ENCODE measurements around the gene ZNF490.
"Not testable (repeated sequence)": the region's sequence is repeated elsewhere in the genome, so short reads cannot be mapped to it uniquely, and the experiment has no call there.

The ZNF490 gene

DNA sequence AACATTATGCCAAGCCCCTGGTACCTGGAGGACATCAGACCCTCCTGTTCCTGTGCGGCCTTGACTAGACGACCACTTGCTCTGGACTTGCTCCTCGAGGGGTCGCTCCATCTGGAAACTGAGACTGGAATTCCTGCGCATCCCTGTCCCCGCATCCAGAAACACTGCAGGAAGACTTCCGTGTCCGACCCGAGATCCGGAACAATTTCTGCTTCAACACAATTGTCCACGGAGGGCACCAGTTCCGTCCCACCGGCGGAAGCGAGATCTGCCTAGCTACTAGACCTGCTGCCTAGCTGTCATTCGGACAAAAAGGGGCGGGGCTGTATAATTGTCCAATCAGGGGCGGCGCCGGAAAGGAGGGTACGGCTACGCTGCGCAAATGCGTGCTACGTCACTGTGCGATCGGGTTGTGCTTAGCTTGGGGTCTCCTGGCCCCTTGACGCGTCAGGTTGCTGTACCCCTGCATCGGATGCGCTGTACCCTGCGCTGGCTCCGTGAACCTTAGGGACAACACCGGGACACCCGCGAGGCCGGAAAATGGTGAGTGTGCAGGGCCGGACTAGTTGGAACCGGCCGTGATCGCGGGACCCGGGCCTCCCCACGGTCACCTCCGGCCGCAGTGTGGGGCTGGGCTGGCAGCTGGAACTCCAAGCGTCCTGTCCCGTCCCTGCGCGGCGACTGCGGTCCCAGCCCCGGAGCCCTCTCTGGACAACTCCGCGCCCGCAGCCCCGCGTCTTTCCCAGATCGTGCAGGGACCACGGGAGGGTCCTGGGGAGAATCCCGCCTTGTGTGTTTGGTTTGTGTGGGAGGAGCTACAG lies at the start of gene ZNF490, which contains the start of gene ZNF791:
Gene ZNF490 (minus strand): TSS at position 274 of the 821 bp plus-strand sequence. CDS start 133 bp downstream, at position 141.
Gene ZNF791 (plus strand): TSS at position 381 of the 821 bp plus-strand sequence. CDS start 160 bp downstream, at position 541.
- in situ Hi-C loops (cut with HindIII; ENCODE audit: low pct_ligation_motif_present, low pct_unique_long_range_greater_than_20kb, low sequenced_read_pairs): no loop called here
- peak; percentile 95 for DNase-seq

DNA sequence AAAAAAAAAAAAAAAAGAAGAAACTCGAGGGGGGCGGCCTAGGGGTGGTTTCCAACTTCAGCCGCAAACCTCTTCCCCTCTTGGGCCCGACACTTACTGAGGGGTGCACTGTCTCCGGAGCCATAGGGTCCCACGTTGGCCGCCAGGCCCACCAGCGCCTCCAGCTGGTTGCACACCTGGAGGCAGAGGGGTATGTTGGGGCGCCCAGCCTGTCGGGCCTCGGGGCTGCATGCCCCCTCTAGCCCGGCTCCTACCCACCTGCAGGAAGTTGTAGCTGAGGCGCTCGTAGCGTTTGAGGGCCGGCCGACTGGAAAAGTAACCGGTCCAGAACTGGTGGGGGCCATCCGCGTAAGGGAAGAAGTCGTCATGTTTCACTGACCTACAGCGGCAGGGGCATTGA lies 47.4 kb upstream of the ZNF490 start:
- in situ Hi-C loops (cut with HindIII; ENCODE audit: low pct_ligation_motif_present, low pct_unique_long_range_greater_than_20kb, low sequenced_read_pairs): no loop called here
- DNase-seq: no peak

DNA sequence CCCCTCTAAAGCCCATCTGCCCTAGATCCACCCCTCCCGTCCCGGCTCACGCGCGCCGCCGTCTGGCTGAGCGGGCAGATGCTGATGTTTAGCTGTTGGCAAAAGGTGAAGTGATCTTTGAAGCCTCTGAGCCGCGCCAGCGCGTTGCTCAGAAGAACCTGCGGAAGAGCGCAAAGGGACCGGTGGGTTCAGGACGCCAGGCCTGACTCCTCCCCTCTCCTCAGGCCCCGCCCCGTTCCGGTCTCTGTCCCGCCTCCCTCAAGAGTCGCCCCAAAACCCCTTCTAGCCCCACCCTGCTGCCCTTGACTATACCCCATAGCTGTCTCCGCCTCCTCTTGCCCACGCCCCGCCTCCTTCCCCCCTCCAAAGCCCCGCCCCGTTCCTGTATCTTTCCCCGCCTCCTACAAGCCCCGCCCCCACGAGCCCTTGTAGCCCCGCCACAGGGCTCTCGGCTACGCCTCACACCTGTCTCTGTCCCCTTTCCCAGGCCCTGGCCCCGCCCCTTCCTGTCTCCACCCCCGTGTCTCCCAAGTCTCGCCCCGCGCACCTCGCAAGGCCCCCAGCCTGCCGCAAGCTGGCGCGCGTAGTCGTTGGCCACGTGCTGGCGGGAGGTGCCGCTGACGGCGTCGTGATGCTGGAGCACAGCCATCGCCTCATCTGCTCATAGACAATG lies 46.4 kb upstream of the ZNF490 start:
- DNase-seq: no peak
- in situ Hi-C loops (cut with HindIII; ENCODE audit: low pct_ligation_motif_present, low pct_unique_long_range_greater_than_20kb, low sequenced_read_pairs): no loop called here

DNA sequence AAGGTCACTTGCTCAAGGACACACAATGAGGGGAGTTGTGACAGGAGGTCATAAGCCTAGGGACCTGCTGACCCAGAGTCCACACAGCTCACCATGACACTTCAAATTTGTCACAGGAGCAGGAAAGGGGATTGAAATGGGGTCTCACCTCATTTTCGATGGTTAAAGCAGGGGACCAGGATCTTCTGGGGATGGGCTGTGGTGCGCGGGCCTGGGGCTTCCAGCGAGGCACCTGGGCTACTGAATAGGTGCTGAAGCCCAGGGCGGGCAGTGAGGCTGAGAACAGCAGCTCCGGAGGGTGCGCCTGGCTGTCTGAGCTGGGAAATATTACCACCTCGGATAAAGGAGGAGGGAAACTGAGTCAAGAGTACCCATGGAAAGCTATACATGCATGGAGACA lies 44.9 kb upstream of the ZNF490 start:
- in situ Hi-C loops (cut with HindIII; ENCODE audit: low pct_ligation_motif_present, low pct_unique_long_range_greater_than_20kb, low sequenced_read_pairs): no loop called here

DNA sequence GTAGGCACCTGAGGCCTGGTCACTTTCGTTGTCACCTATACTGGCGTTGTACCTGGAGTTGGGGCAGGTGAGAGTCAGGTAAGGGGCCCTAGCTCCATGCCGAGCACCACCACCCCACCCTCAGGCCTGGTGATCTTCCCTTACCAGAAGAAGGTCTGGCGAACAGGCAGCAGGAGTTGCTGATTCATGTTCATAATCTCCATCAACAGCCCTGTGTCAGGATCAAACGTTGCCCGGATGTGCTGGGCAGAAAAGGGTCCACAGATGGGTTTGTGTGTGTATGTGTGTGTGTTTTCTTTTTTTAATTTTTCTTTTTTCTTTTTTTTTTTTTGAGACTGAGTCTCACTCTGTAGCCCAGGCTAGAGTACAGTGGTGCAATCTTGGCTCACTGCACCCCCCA lies 41.6 kb upstream of the ZNF490 start:
- in situ Hi-C loops (cut with HindIII; ENCODE audit: low pct_ligation_motif_present, low pct_unique_long_range_greater_than_20kb, low sequenced_read_pairs): no loop called here
- no peak for DNase-seq

More for the DNA sequence above, 44.9 kb upstream of the ZNF490 start:
- no peak for DNase-seq

DNA sequence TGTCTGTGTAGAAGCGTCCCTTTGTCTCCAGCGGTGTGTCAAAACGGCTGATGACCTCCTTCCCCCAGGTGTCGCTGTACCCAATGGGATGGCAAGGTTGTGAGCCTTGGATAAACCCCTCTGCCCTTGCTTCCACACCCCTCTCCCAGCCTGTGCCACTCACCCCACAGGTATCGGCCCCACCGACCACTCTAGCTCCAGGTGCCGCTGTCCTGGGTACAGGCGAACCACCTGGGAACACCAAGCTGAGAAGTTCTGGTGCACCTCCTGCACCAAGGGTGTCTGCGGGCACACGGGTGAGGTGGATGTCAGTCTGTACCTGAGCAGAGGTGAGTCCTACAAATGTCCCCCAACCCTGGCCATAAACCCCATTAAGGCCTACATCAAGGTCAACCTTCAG lies 39.3 kb upstream of the ZNF490 start:
- in situ Hi-C loops (cut with HindIII; ENCODE audit: low pct_ligation_motif_present, low pct_unique_long_range_greater_than_20kb, low sequenced_read_pairs): no loop called here
- DNase-seq: no peak

DNA sequence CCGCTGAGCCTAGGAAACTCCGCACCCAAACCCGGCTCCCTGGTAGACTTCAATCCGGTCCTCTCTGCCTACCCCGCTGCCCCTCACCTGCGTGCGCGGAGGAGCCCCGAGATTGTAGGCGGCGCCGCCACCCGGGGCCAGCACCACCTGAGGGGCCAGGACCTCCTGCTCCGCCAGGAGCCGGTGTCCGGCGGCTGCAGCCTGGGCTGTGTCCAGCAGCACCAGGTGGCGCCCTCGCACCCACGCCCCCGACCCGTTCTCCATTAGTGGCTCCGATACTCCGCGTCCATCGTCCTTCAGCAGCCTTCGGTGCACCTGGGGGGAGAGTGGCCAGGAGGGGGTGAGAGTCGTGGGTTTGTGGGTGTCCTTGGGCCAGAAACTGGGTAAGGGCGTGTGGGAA lies 37.5 kb upstream of the ZNF490 start:
- no peak for DNase-seq
- in situ Hi-C loops (cut with HindIII; ENCODE audit: low pct_ligation_motif_present, low pct_unique_long_range_greater_than_20kb, low sequenced_read_pairs): no loop called here

DNA sequence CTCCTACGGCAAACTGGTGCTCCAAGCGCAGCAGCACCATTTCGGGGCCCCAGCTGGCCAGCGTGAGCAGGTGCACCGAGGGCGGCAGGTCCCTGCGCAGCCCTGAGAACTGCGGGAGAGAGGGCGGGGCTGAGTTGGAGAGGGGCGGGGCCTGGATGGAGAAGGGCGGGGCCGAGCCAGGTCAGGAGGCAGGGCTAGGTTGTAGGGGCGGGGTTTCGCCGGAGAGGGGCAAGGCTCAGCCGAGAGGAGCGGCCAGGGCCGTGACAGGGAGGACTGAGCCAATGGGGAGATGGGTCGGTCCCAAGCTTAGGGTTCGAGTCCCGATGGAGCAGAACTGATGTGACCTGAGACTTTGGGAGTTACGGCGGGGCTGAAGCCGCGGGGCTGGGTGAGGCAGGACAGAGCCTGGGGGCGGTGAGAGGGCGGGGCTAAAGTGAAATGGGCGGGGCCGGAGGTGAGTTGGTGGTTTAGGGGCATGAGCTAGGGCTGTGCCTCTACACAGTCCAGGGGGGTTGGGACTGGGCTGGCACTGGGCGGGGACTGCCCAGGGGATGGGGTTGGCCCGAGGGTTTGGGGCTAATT lies 37.0 kb upstream of the ZNF490 start:
- in situ Hi-C loops (cut with HindIII; ENCODE audit: low pct_ligation_motif_present, low pct_unique_long_range_greater_than_20kb, low sequenced_read_pairs): no loop called here
- DNase-seq: no peak

DNA sequence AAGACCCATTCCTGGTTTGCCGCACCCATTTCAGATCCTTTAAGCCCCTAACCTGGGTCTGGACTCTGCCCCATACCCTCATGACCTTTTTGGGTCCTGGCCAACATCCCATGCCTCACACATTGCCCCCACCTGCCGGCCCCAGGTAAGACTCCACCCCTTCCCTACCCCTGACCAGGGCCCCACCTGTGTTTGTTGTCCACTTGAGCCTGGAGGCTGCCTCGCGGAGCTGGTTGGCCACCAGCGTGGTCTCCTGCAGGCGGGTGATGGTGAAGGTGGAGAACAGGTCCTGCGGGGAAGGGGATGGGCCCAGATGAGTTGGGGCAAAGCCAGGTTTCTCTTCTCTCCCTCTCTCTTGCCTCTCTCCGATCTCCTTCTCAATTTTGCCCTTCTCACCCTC lies 36.4 kb upstream of the ZNF490 start:
- in situ Hi-C loops (cut with HindIII; ENCODE audit: low pct_ligation_motif_present, low pct_unique_long_range_greater_than_20kb, low sequenced_read_pairs): no loop called here
- no peak for DNase-seq

DNA sequence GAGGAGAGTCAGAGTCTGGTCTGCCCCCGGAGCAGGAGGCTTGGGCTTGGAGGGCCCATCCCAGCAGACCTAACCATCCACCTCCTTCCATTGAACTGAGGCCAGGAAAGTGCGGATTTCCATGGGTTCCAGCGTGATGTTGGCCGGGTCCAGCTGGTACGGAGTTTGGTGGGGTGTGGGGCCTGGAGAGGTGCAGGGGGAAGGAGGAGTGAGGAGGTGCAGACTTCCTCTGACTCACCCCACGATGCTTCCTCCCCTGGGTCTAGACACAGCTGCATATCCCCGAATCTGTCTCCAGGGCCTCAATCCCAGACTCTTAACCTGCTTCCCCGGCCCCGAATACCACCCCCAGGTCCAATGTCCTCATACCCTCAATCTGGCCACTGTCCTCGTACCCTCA lies 35.9 kb upstream of the ZNF490 start:
- no peak for DNase-seq
- in situ Hi-C loops (cut with HindIII; ENCODE audit: low pct_ligation_motif_present, low pct_unique_long_range_greater_than_20kb, low sequenced_read_pairs): no loop called here

DNA sequence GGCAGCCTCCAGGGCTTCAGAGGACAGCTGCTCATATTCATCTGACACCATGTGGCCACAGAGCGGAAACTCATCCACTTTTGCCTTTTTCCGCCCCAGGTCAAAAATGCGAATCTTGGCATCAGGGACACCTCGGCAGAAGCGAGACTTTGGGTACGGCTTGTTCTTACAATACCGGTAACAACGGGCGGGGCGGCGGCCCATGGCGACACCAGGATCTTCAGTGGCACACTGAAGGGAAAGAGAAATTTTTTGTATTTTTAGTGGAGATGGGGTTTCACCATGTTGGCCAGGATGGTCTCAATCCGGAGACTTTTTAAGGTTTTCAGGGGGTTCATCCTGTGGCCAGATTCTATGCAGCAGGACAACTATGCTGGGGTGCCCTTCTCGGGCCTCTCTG lies 33.1 kb upstream of the ZNF490 start:
- DNase-seq; in situ Hi-C loops (cut with HindIII; ENCODE audit: low pct_ligation_motif_present, low pct_unique_long_range_greater_than_20kb, low sequenced_read_pairs): not testable (repeated sequence)

DNA sequence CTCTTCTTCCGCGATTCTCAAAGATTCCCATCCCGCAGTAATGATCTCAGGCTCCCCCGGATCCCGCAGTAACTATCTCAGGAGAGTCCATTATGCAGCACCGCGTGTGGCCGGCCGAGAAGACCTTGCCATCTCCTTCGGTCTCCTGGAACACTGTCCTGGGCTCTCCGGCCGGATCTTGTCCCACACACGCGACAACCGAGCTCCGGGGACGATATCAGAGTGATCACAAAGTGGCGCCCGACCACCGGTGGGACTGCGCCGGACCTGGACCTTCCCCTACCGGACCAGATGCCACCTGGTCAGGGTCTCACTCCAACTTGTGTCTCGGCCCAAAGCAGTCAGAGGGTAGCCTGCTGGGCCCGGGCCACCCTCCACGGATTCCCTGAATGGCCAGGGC lies 31.9 kb upstream of the ZNF490 start:
- no peak for DNase-seq
- in situ Hi-C loops (cut with HindIII; ENCODE audit: low pct_ligation_motif_present, low pct_unique_long_range_greater_than_20kb, low sequenced_read_pairs): no loop called here

DNA sequence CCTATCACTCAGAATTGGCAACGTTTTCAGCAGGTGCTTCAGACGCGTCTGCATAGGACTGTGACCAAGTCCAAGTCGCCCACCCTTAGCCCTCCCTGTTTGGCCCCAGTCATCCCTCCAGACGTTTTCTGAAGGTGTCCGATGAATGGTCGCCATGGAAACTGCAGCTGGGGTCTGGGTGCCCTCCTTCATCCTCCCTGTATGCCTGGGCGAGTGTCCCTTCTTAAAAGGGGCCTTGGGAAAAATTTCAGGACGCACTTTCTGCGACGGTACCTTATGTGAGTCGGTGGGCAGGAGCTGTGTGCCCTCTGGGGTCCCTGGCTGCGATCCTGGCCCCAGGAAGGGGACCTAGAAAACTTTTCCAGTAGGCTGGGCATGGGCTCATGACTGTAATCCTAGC lies 30.8 kb upstream of the ZNF490 start:
- in situ Hi-C loops (cut with HindIII; ENCODE audit: low pct_ligation_motif_present, low pct_unique_long_range_greater_than_20kb, low sequenced_read_pairs): no loop called here
- no peak for DNase-seq

DNA sequence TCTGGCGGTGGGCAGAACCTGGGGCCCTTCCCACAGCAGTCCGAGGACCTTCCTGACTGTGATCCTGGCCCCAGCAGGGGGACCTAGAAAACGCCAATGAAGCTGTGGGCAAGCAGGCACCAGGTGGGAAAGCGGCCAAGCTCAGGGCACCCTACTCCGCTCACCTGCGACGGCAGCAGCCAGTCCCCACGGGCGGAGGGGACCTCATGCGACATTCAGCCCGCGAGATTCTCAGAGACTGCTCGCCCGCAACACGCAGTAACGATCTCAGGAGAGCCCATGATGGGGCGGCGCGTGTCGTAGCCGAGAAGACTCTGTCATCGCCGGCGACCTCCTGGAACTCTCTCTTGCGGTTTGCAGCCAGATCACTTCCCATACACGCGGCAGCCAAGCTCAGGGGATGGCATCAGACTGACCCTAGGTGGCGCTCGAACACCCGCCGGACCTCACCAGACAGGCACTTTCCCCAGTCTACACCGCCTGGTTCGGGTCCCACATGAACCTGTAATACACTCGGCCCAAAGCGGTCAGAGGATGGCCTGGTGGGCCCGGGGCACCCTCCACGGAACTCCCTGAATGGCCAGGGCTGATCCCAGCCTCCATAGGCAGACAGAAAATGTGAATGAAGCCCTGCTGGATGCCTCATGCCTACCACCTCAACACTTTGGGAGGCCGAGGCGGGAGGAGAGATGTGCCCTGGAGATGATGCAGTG lies 29.4 kb upstream of the ZNF490 start:
- DNase-seq: no peak
- in situ Hi-C loops (cut with HindIII; ENCODE audit: low pct_ligation_motif_present, low pct_unique_long_range_greater_than_20kb, low sequenced_read_pairs): no loop called here

DNA sequence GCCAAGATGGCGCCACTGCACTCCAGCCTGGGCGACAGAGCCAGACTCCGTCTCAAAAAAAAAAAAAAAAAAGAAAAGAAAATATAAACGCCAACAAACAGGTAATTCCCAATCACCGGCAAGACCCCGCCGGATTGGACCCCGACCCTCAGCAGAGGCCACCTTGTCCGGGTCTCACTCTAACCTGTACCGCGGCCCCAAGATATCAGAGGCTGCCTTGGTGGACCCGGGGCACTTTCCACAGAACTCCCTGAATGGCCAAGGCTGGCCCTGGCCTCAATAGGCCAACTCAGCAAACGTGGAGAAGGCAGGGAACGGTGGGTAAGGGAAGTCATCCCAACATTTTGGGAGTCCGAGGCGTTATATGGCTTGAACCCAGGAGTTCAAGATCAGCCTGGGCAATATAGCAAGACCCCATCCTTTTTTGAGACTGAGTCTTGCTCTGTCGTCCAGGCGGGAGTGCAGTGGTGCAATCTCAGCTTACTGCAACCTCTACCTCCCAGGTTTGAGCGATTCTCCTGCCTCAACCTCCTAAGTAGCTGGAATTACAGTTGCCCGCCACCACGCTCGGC lies 28.1 kb upstream of the ZNF490 start:
- in situ Hi-C loops (cut with HindIII; ENCODE audit: low pct_ligation_motif_present, low pct_unique_long_range_greater_than_20kb, low sequenced_read_pairs): no loop called here
- DNase-seq: no peak

DNA sequence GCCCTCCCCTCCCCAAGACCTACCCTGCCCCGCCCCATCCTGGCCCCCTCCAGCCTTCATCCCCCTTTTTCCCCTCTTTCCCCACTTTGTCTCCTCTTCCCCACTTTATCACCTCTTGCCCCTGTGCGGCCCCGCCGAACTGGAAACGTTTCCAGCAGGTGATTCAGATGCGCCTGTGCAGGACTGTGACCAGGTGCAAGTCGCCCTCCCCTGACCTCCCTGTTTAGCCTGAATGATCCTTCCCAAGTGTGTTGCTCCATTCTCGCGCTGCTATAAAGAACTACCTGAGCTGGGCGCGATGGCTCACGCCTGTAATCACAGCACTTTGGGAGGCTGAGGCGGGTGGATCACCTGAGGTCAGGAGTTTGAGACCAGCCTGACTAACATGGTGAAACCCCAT lies 26.0 kb upstream of the ZNF490 start:
- DNase-seq: no peak
- in situ Hi-C loops (cut with HindIII; ENCODE audit: low pct_ligation_motif_present, low pct_unique_long_range_greater_than_20kb, low sequenced_read_pairs): no loop called here

DNA sequence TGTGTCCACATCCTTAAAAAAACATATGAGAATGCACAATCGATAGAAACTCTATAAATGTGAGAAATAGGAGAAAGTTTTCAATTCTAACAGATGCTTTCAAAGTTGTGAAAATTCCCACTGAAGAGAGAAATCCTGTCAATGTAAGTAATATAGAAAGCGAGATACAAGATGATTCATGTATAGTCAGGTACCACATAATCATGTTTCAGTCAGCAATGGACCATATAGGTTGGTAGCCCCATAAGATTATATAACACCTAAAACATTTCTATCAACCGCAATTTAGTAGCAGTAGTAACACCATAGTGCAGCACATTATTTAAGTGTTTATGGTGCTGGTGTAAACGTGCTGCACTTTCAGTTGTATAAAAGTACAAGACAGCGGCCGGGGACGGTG lies 18.6 kb upstream of the ZNF490 start:
- no peak for DNase-seq
- in situ Hi-C loops (cut with HindIII; ENCODE audit: low pct_ligation_motif_present, low pct_unique_long_range_greater_than_20kb, low sequenced_read_pairs): no loop called here

DNA sequence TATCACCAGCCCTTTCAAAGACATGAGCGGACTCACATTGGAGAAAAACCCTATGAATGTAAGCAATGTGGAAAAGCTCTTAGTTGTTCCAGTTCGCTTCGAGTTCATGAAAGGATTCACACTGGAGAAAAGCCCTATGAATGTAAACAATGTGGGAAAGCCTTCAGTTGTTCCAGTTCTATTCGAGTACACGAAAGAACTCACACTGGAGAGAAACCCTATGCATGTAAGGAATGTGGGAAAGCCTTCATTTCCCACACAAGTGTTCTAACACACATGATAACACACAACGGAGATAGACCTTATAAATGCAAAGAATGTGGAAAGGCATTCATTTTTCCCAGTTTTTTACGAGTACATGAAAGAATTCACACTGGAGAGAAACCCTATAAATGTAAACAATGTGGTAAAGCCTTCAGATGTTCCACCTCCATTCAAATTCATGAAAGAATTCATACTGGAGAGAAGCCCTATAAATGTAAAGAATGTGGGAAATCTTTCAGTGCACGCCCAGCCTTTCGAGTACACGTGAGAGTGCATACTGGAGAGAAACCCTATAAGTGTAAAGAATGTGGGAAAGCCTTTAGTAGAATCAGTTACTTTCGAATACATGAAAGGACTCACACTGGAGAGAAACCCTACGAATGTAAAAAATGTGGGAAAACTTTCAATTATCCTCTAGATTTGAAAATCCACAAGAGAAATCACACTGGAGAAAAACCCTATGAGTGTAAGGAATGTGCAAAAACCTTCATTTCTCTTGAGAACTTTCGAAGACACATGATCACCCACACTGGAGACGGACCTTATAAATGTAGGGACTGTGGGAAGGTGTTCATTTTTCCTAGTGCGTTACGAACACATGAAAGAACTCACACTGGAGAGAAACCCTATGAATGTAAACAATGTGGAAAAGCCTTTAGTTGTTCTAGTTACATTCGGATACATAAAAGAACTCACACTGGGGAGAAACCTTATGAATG lies 17.7 kb upstream of the ZNF490 start:
- in situ Hi-C loops (cut with HindIII; ENCODE audit: low pct_ligation_motif_present, low pct_unique_long_range_greater_than_20kb, low sequenced_read_pairs): no loop called here
- peak; percentile 33 for DNase-seq
